GM21381 (cell line): ENCODE results near the gene APLN.

Experiments used
- ATAC-seq: cut with Tn5 transposase; IDR thresholded peaks from one replicate; pipeline ENCODE4 v1.9.1; 2021; ENCODE audit warnings: mild to moderate bottlenecking, moderate library complexity; ENCODE audit not compliant: unreplicated experiment

The APLN gene, protein sequence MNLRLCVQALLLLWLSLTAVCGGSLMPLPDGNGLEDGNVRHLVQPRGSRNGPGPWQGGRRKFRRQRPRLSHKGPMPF

DNA sequence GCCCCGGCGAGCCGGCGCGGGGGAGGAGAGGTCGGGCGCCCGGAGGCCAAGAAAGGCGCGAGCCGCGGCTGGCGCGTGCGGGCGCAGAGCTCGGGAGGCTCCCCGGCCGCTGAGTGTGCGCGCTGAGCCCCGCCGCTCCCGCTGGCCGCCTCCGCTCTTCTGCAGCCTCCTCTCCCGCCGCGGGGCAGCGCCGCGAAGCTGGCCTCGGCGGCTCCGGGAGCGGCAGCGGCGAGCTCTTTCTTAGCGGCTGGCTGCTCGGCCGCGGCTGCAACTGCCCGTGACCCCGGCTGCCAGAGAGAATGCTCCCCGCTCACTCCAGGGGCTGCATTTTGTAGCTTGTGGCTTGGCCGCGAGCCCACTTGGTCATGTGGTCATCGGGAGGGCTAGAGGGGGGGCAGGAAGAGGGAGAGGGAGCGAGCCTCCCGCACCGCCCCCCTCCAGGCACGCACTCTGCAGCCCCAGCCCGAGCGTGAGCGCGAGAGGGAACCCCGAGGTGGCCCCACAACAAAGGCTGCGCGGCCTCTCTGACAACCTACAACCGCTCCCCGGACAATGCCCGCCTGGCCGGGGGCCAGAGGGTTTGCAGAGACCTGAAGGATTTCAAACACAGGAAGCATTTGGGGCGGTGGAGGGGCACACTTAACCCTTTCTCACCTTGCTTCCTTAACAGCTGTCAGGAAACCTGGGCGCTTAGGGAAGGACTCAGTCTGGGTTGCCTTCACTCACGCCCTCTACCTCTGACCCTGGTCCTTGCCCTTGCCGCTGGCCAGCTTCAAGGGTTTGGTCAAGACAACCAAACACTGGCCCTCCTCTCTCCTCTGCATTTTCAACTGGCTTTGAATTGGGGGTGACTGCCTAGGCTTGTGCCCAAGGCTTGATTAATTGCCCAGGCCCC, at the start of gene APLN:
APLN (minus strand) TSS at position 305 of the 895 bp plus-strand sequence. CDS start 326 bp downstream, outside the sequence.
- peak; percentile 38 for ATAC-seq

GRCh38 chrX:129704491-129704890, 49.7 kb upstream of the APLN start:
- ATAC-seq, result no peak

DNA sequence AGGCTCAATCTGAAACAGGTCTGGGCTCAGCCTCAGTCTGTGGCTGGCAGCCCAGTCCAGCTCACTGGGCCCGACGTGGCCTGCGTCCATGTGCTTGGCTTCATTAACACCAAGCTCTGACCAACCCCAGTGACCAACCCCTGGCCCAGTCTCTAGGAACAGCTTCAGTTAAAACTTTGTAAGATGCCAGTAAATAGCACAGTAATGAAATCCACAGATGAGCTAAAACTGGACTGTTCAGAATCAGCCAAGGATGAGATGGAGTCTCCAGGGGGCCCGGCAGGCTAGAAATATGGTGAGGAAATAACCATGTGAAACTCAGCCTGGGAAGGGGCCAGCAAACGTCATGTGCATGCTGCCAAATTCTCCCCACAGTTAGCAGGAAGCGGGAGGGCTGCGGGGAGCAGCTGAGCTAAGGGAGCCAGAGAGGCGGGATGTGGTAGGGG, 46.9 kb upstream of the APLN start:
- no peak for ATAC-seq

- no peak for ATAC-seq
Measured at GRCh38 chrX:129700536-129700935, 45.8 kb upstream of the APLN start.

DNA sequence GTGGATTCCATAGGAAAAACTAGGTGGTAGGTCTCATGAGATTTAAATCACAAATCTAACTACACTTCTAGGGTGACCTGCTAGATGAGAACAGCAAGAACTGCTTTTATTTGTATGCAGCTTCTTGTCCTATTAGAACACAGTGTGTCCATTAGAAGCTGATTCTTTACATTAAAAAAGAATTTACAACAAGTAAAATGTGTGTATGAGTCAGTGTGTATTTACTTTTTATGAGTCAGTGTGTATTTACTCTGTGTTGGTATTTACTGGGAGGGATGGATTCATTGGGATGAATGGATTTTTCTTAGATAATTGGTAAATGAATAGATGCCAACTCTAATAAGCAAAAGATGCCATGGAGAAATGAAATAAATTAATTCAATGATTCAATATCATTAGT, 43.4 kb upstream of the APLN start:
- no peak for ATAC-seq

- no peak for ATAC-seq
Measured at GRCh38 chrX:129697204-129697829, 42.6 kb upstream of the APLN start.

DNA sequence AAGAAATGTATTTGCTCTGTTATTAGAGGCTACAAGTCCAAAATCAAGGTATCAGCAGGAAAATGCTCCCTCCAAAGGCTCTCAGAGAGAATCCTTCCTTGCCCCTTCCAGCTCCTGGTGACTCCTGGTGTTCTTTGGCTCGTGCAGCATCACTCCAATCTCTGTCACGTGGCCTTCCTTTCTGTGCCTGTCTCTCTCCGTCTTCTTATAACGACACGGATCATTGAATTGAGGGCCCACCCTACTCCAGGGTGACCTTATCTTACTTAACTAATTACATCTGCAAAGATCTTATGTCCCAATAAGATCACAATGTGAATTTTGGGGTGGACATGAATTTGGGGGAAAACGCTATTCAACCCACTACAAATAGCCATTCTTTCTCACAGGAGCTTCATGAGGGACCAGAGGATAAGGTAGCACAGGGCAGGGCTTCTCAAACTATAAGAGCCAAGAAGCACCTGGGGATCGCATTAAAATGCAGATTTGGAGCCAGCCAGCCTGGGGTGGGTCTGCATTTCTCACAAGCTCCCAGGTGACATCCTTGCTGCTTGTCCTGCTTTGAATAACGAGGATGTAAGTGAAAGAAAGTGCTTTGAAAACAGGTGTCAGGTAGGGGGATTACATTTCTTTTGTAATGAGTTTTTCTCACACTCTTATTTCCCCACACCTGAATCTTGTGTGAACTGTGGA, 41.9 kb upstream of the APLN start:
- no peak for ATAC-seq

DNA sequence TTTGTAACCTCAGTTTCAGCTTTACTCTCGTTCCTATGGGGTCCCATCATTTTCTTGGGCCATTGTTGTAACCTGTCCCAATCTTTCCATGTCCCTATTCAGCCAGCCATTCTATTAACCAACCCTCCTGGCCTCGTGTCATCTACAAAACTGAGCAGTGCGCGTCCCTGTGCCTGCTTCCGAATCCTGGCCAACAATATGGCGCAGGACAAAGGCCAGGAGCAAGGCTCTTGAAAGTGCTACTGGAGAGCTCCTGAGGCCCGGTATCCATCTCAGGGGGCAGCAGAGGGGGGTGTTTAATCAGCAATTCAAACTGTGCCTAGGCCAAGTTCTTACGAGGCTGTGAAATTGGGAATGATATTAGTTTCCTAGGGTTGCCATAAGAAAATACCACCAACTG, 41.2 kb upstream of the APLN start:
- no peak for ATAC-seq

GRCh38 chrX:129695535-129695934, 40.8 kb upstream of the APLN start:
- no peak for ATAC-seq

DNA sequence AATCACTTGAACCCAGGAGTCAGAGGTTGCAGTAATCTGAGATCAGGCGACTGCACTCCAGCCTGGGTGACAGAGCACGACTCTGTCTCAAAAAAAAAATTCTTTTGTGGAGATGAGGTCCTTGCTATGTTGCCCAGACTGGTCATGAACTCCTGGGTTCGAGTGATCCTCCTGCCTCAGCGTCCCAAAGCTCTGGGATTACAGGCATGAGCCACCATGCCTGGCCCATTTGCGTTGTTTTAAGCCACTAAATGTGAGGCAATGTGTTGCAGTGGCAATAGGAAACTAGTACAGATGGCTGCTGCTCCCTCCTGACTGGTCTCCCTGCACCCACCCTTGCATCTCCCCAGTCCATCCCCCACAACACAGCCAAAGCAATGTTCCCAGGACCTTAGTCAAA, 40.0 kb upstream of the APLN start:
- ATAC-seq, result no peak

- ATAC-seq, result no peak
Measured at GRCh38 chrX:129693354-129693753, 38.6 kb upstream of the APLN start.

GRCh38 chrX:129690435-129690834, 35.7 kb upstream of the APLN start:
- ATAC-seq, result no peak

- no peak for ATAC-seq
Measured at GRCh38 chrX:129689796-129690195, 35.0 kb upstream of the APLN start.

DNA sequence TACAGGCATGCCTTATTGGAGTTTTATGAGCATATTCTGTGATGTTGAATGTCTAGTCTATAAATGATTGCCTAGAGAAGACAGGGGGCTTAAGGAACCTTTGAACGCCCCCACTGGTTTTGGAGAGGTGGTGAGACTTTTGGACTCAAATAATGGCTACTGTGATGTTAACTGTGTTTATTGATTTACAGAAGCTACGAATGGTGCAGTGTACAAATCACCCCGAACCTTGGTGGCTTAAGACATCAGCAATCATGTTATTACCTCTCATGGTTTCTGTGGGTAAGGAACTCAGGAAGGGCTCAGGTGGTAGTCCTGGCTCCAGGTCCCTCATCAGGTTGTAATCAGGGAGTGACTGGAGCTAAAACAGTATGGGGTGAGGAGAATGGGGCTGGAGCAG, 33.3 kb upstream of the APLN start:
- ATAC-seq, result no peak

- ATAC-seq, result no peak
Measured at GRCh38 chrX:129686422-129686948, 31.7 kb upstream of the APLN start.

GRCh38 chrX:129682979-129683378, 28.2 kb upstream of the APLN start:
- no peak for ATAC-seq

DNA sequence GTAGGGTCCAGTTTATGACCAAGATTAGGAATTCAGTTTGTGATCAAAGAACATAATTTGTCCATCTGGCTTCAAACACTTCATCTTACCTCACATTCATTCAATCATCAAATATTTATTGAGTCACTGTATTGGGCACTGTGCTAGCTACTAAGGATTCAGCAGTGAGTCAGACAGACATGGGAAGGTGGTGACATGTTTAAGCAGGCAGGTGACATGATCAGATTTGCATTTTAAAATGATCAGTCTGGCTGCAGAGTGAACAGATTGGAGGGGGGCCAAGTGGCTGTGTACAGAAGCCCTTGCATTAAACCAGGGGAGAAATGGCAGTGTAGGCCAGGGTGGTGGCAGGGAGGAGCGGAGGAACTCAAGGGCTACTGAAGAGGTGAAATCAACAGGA, 25.1 kb upstream of the APLN start:
- ATAC-seq, result no peak

GRCh38 chrX:129678614-129679195, 23.9 kb upstream of the APLN start:
- ATAC-seq, result no peak

GRCh38 chrX:129667412-129667811, 12.7 kb upstream of the APLN start:
- no peak for ATAC-seq

GRCh38 chrX:129665916-129666644, 11.3 kb upstream of the APLN start:
- ATAC-seq, result no peak
